Thyroid gland (tissue), 4 donors: ENCODE results near the gene TRIM8. TPM values are rescaled to one million over a fixed set of nuclear protein-coding genes. Genes with fewer than 3 reads are reported as not detected.

Source experiments
- DNase-seq, 2 donors: peaks; one replicate each; pipeline ENCODE4 v3.0.0-alpha.2; 2019
- H3K27ac ChIP-seq, 3 donors: fragments of 200-600 bp; sonication (generic); 1 replicate in 2 of 3; 2 replicates in 1 of 3; pipeline ENCODE4 v1.5.1; 2016 to 2019; ENCODE audit warnings: mild to moderate bottlenecking in 1 of 3, moderate library complexity in 1 of 3
- H3K27me3 ChIP-seq: fragments of 200-600 bp; sonication (generic); one replicate; pipeline ENCODE4 v1.5.1; 2019
- H3K36me3 ChIP-seq, 2 donors: fragments of 200-600 bp; sonication (generic); one replicate each; pipeline ENCODE4 v1.5.1; 2016 to 2019
- H3K4me1 ChIP-seq, 2 donors: fragments of 200-600 bp; sonication (generic); one replicate each; pipeline ENCODE4 v1.5.1; 2017 to 2019
- H3K4me3 ChIP-seq, 3 donors: fragments of 200-600 bp; sonication (generic); replicated peaks in 1 of 3; 1 replicate in 2 of 3; 2 replicates in 1 of 3; pipeline ENCODE4 v1.5.1; 2016; ENCODE audit warnings: mild to moderate bottlenecking in 1 of 3
- H3K9me3 ChIP-seq: fragments of 200-600 bp; sonication (generic); one replicate; pipeline ENCODE4 v1.5.1; 2017
- CTCF ChIP-seq, 6 experiments: fragments of 200-600 bp in 3 of 6; fragments of 450-650 bp in 3 of 6; sonication (generic) in 3 of 6; IDR thresholded peaks; one replicate each; pipeline ENCODE4 v1.5.1; 2016 to 2019; ENCODE audit warnings: antibody characterized with exemption in 6 of 6, mild to moderate bottlenecking in 2 of 6, inconsistent platforms in 1 of 6, moderate library complexity in 1 of 6
- POLR2A ChIP-seq, 2 donors: fragments of 450-650 bp; IDR thresholded peaks; one replicate each; pipeline ENCODE4 v1.6.1; 2017; ENCODE audit warnings: antibody characterized with exemption in 2 of 2, mild to moderate bottlenecking in 2 of 2, moderate library complexity in 1 of 2
- WGBS, 2 donors: methylation state at CpG; one replicate each; pipeline ENCODE4 v1.1.5; 2017; 5-methylcytosine and 5-hydroxymethylcytosine counted together
- intact Hi-C: fragments of 100-400 bp; cut with DNase I; formaldehyde crosslinking; loops from one replicate; pipeline ENCODE4 v1.15.1; 2023
- total RNA-seq, 4 donors: library from RNA; depleted of rRNA; stranded (reverse); fragments of >200 nt; gene quantifications; one replicate each; pipeline ENCODE4 v1.2.3, GENCODE V29; 2016

Gene TRIM8
- total RNA-seq, 4 donors from 2014 or later = 138 to 187 (median 162) TPM

DNA sequence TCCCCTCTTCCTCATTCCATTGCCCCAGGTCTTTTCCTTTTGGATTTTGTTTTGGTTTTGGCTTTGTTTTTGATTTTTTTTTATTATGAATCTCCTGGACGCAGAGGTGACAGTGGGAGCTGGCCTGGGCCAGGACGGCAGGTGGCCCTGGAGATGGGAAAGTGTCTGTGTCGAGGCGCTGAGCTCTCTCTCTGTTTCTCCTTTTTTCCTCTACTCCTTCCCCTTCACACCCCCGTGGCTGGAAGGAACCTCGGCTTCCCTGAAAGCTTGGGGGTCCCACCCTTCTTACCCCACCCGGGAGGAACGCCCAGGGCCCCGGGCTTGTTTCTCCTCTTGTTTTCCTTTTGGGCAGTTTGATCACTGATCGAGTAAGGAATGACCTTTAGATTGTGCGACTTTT is 13.2 kb downstream of the TRIM8 start:
- peaks cover 5 to 34% of the 10 kb centered on the region in 2 donors for H3K4me1 ChIP-seq
- no peaks in the 10 kb centered on the region for H3K9me3 ChIP-seq
- DNase-seq = no peak
- H3K36me3 ChIP-seq = peaks cover 35 to 59% of the 10 kb centered on the region in 2 donors
- H3K4me3 ChIP-seq = no peak overlapping the region
- no peaks in the 10 kb centered on the region for H3K27me3 ChIP-seq
- 77 to 80% methylated on average over 11 of the region's 11 CpGs for WGBS, 2 donors
- peak overlapping the region in 2 of 3 donors; percentile 35 to 66 for H3K27ac ChIP-seq
- no peak for TF ChIP-seq POLR2A (IDR thresholded peaks at IDR 0.05)
- intact Hi-C loops = no loop called here

DNA sequence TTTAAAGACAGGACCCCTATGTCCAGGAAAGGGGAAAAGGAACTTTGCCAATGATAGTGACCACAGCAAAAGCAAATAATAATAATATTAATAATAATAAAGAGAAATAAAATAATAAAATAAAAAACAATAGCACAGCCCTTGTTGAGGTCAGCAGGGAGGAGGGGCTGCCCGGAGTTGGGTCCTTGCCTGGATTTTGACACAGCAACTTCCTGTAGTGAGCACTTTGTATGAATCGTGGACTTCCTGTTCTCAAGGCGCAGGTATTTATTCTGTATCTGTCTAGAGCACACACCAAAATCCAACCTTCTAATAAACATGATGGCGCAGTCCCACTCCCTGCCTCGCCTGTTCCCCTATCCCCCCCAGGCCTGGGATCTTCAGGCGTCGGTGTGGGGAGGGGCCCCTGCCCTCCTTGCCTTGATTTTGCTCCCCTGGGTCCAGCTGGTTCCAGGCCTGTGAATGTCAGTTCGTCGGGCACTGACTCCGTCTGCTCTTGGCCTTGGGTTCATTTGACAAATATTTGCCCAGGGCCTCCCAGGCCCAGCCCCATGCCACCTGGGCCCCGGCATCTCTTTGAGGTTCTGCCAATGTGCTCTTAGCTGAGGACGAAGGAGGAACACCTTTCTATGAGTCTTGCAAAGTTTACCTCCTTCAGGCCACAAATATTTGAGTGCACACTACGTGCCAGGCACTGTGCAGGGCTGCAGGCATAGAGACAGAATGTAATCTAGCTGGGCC is 13.9 kb downstream of the TRIM8 start:
- DNase-seq = no peak
- Histone ChIP-seq H3K4me1 (peaks cover 5 to 30% of the 10 kb centered on the region in 2 donors), H3K36me3 (peaks cover 31 to 54% of the 10 kb centered on the region in 2 donors), H3K27ac (peak overlapping the region in 2 of 3 donors; percentile 35 to 66), H3K27me3 (no peaks in the 10 kb centered on the region), H3K4me3 (no peak overlapping the region), H3K9me3 (no peaks in the 10 kb centered on the region)
- intact Hi-C loops = no loop called here
- 58 to 65% methylated on average over 13 of the region's 13 CpGs for WGBS, 2 donors
- TF ChIP-seq CTCF (IDR thresholded peaks at IDR 0.05) (no peak), POLR2A (IDR thresholded peaks at IDR 0.05) (no peak)

- 71 to 79% methylated on average over 4 to 5 of the region's 5 CpGs for WGBS, 2 donors
Observed at GRCh38 chr10:102658802-102659201, 14.5 kb downstream of the TRIM8 start.

GRCh38 chr10:102660888-102661657 is 16.8 kb downstream of the TRIM8 start:
- WGBS, 2 donors = 36 to 42% methylated on average over 8 to 15 of the region's 22 CpGs
- H3K9me3 ChIP-seq = no peaks in the 10 kb centered on the region
- intact Hi-C loops = no loop called here
- H3K4me3 ChIP-seq = no peak overlapping the region
- no peak for DNase-seq
- peaks cover 11 to 32% of the 10 kb centered on the region in 2 donors for H3K4me1 ChIP-seq
- no peaks in the 10 kb centered on the region for H3K27me3 ChIP-seq
- peaks cover 19 to 25% of the 10 kb centered on the region in 2 donors for H3K36me3 ChIP-seq
- TF ChIP-seq POLR2A (IDR thresholded peaks at IDR 0.05) = no peak
- no peak for TF ChIP-seq CTCF (IDR thresholded peaks at IDR 0.05)
- peak overlapping the region in 2 of 3 donors; percentile 10 to 46 for H3K27ac ChIP-seq

More at GRCh38 chr10:102658802-102659201, 14.5 kb downstream of the TRIM8 start:
- Histone ChIP-seq H3K27me3 (no peaks in the 10 kb centered on the region), H3K36me3 (peaks cover 30 to 48% of the 10 kb centered on the region in 2 donors), H3K4me3 (no peak overlapping the region), H3K27ac (peak overlapping the region in 2 of 3 donors; percentile 28 to 66), H3K9me3 (no peaks in the 10 kb centered on the region), H3K4me1 (peaks cover 6 to 32% of the 10 kb centered on the region in 2 donors)
- DNase-seq = no peak
- intact Hi-C loops = no loop called here
- TF ChIP-seq CTCF (IDR thresholded peaks at IDR 0.05) (no peak), POLR2A (IDR thresholded peaks at IDR 0.05) (no peak)

- peak overlapping the region in 1 of 3 donors; percentile 46 for H3K27ac ChIP-seq
- no peak overlapping the region for H3K4me3 ChIP-seq
- H3K27me3 ChIP-seq = no peaks in the 10 kb centered on the region
- no peak for DNase-seq
- WGBS, 2 donors = 73 to 85% methylated on average over 5 to 6 of the region's 6 CpGs
- H3K9me3 ChIP-seq = no peaks in the 10 kb centered on the region
- H3K36me3 ChIP-seq = peaks cover 14 to 20% of the 10 kb centered on the region in 2 donors
- TF ChIP-seq CTCF (IDR thresholded peaks at IDR 0.05) (no peak), POLR2A (IDR thresholded peaks at IDR 0.05) (no peak)
- intact Hi-C loops = no loop called here
- H3K4me1 ChIP-seq = peaks cover 11 to 32% of the 10 kb centered on the region in 2 donors
Observed at GRCh38 chr10:102661658-102662028, 17.4 kb downstream of the TRIM8 start.
